Heart right ventricle (tissue), 16 donors: Measurements from ENCODE around the gene AGFG2. TPM values are rescaled to one million over a fixed set of nuclear protein-coding genes. Genes with fewer than 3 reads are reported as not detected.
A peak's percentile ranks its signal among the peaks of the same experiment; 100 is the strongest.

Experiments
- ATAC-seq, 8 donors: fragments of 200-7000 bp; cut with Tn5 transposase; one replicate each; pipeline ENCODE4 v1.9.1; 2020; ENCODE audit warnings: mild to moderate bottlenecking in 8 of 8, moderate library complexity in 8 of 8, moderate number of reproducible peaks in 1 of 8
- DNase-seq, 2 donors: peaks; one replicate each; pipeline ENCODE4 v3.0.0-alpha.2; 2020
- H3K27ac ChIP-seq, 10 donors: fragments of 200-600 bp; sonication (generic) in 2 of 10; one replicate each; pipeline versions ENCODE4 v1.5.0 to v1.8.0; 2020 to 2022; ENCODE audit warnings: mild to moderate bottlenecking in 3 of 10
- H3K27me3 ChIP-seq, 7 donors: fragments of 200-600 bp; one replicate each; pipeline ENCODE4 v1.8.0; 2021 to 2022; ENCODE audit warnings: mild to moderate bottlenecking in 2 of 7
- H3K36me3 ChIP-seq, 9 donors: fragments of 200-600 bp; sonication (generic) in 1 of 9; one replicate each; pipeline versions ENCODE4 v1.5.0 to v1.8.0; 2020 to 2022; ENCODE audit warnings: mild to moderate bottlenecking in 2 of 9
- H3K4me1 ChIP-seq, 9 donors: fragments of 200-600 bp; sonication (generic) in 1 of 9; one replicate each; pipeline versions ENCODE4 v1.5.0 to v1.8.0; 2020 to 2022; ENCODE audit warnings: mild to moderate bottlenecking in 4 of 9
- H3K4me3 ChIP-seq, 10 donors: fragments of 200-600 bp; sonication (generic) in 2 of 10; one replicate each; pipeline versions ENCODE4 v1.5.0 to v1.8.0; 2020 to 2022; ENCODE audit warnings: mild to moderate bottlenecking in 7 of 10, moderate library complexity in 2 of 10
- H3K9me3 ChIP-seq, 11 donors: fragments of 200-600 bp in 10 of 11; sonication (generic) in 2 of 11; one replicate each; pipeline versions ENCODE4 v1.5.0 to v1.8.0; 2013 to 2022; ENCODE audit warnings: mild to moderate bottlenecking in 2 of 11, control low read depth in 1 of 11, moderate library complexity in 1 of 11
- WGBS, 2 donors: extraction: QIAGEN DNeasy Blood & Tissue Kit; methylation state at CpG; one replicate each; pipeline ENCODE4 v1.1.7; 2013; ENCODE audit warnings: inconsistent platforms in 1 of 2; 5-methylcytosine and 5-hydroxymethylcytosine counted together
- intact Hi-C, 10 donors: fragments of 100-400 bp; cut with DNase I; formaldehyde crosslinking; loops; one replicate each; pipeline versions ENCODE4 v1.11.1 to v1.14.2; 2022
- polyA plus RNA-seq, 2 donors: library from polyadenylated mRNA; stranded (reverse); fragments of 200-250 nt; gene quantifications; one replicate each; pipeline ENCODE4 v1.2.3, GENCODE V29; 2013
- total RNA-seq, 10 donors: library from RNA; stranded (reverse); fragmentation: NEBNext Ultra II Directional in 3 of 10; extraction: Animal tissue kit (Norgen Biotek cat#: 25700) in 3 of 10; gene quantifications; one replicate each; pipeline versions ENCODE4 v1.2.1 to v1.2.4, GENCODE V29; 2021 to 2023
- TF ChIP-seq, protein P1 (sequence below), 9 donors: fragments of 200-600 bp; sonication (generic) in 2 of 9; IDR thresholded peaks; one replicate each; pipeline versions ENCODE4 v1.5.0 to v1.8.0; 2021 to 2022; ENCODE audit warnings: antibody characterized with exemption in 9 of 9, mild to moderate bottlenecking in 5 of 9, moderate library complexity in 1 of 9
- donor health status: Arrhythmogenic right ventricular cardiomyopathy.
- donor health status: ischemic (EF 13 %, LVEDD 7.1; RV severe dilation, severe dysfunction).
- donor health status: healthy with polysubstance abuse.
- donor health status: DM: no; HTN: yes; CAD: no.
- donor health status: DM: no; HTN: no; CAD: no.
- donor health status: ischemic (EF 25% LVEDD 6.9; RV normal size, moderate dysfunction).
- donor health status: ischemic (EF 25% LVEDD 5.7; RV mildly dilated, moderate dysfunction).
- donor health status: healthy.
- donor health status: DM: yes; HTN: yes; CAD: no.
- donor health status: Ischemic cardiomyopathy.
- donor health status: ischemic (EF 35%, LVEDD 5.7; RV mildly dilated, moderate dysfunction).
- donor health status: nonischemic (EF 11% LVEDD 7.7; RV severe dilation, severe dysfunction).
- donor health status: DM: yes; HTN: yes; CAD: no.
- donor health status: PGD.
- donor health status: ischemic (EF 29% LVEDD 5.4; RV normal size, mild dysfunction).
- donor health status: nonischemic (EF 23%, LVEDD 6.1; RV moderate dilation, normal function).

AGFG2 gene
- total and polyA plus RNA-seq, 12 donors: 9.9 to 35.8 (median 27.3) TPM

DNA sequence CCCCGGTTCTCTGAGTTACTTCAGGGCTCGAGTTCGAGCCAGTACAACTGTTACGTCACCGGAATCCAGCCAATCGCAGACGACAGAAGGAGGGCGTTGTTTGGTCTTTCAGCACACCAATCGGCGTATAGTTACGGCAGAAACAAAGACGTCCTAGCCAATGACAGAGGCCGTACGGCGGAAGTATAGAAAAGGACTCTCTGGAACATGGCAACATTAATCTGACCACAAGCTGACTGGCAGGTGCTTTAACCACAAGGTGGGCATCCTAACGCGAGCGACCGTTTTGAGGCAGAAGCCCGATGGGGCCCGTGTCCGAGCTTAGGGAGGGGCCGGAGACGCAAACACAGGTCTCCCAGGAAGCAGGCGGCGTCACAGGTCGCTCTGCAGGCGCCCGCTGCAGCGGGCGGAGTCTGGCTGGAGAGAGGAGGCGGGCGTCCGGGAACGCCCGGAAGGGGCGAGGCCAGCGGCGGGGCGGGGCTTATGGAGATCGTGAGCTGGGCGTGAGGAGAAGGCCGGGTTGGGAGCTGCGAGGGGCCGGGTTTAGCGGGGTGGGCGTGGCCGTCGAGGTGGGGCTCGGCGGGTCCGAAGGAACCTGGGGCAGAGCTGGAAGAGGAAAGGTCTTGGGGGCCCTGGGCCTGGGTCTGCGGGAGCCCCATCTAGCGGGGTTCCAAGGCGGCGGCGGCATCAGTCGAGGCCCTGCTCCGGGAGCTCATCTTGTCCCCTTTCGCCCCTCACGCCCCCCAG, 73.2 kb downstream of the AGFG2 start, which contains the start of gene MOSPD3:
Gene MOSPD3 (plus strand): TSS at position 558 of the 747 bp plus-strand sequence. CDS start 252 bp downstream, outside the sequence.
- TF ChIP-seq, protein P1, sequence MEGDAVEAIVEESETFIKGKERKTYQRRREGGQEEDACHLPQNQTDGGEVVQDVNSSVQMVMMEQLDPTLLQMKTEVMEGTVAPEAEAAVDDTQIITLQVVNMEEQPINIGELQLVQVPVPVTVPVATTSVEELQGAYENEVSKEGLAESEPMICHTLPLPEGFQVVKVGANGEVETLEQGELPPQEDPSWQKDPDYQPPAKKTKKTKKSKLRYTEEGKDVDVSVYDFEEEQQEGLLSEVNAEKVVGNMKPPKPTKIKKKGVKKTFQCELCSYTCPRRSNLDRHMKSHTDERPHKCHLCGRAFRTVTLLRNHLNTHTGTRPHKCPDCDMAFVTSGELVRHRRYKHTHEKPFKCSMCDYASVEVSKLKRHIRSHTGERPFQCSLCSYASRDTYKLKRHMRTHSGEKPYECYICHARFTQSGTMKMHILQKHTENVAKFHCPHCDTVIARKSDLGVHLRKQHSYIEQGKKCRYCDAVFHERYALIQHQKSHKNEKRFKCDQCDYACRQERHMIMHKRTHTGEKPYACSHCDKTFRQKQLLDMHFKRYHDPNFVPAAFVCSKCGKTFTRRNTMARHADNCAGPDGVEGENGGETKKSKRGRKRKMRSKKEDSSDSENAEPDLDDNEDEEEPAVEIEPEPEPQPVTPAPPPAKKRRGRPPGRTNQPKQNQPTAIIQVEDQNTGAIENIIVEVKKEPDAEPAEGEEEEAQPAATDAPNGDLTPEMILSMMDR (IDR thresholded peaks at IDR 0.05): no peak
- intact Hi-C loops: loop anchor here in 6 of 10 donors (1.0 to 10.0 kb wide), 8 partner anchors 26 to 263 kb away; partner anchors contain the start of genes GNB2 (in 4 of the 6), GIGYF1 (in 2 of the 6), FBXO24 (in 1 of the 6) and LRCH4 (in 1 of the 6)
- peaks cover 0 to 29% (median 0%) of the 10 kb centered on the region in 9 donors for H3K36me3 ChIP-seq
- peaks cover 0 to 20% (median 10%) of the 10 kb centered on the region in 9 donors for H3K4me1 ChIP-seq
- DNase-seq: peak; percentile 99
- peak; percentile 97 to 99 (median 98) for ATAC-seq
- 0 to 1% methylated on average over 50 to 61 of the region's 61 CpGs for WGBS, 2 donors
- peak within 1 kb of the TSS; percentile 65 to 97 (median 91) for H3K27ac ChIP-seq
- H3K9me3 ChIP-seq: no peaks in the 10 kb centered on the region
- peak within 1 kb of the TSS; percentile 57 to 97 (median 83) for H3K4me3 ChIP-seq
- no peaks in the 10 kb centered on the region for H3K27me3 ChIP-seq

DNA sequence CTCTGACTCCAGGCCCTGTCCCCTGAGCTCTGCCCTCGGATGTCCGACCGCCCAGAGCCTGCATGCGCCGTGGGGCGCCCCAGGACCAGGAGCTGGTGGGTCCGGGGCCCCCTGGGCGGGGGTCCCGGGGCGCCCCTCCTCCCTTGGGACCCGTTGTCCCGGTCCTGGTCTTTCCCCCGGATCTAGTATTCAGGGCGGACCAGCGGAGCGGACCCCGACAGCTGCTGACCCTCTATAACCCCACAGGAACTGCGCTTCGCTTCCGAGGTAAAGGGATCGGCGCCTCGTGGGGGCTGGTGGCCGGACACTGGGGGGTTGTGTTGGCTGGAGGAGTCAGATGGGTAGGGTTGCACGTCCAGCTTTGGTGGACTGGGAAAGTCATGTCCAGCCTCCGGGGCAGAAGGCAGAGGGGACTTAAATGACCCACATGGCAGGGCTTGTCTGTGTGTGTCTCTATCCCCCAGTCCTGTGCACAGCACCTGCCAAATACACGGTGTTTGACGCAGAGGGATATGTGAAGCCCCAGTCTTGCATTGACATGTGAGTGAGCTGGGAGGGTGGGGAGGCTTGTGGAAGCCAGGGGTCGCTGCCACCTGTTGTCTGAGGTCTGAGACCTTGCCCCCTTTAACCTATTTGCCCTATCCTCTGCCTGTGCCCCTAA, 73.9 kb downstream of the AGFG2 start:
- DNase-seq (no peak), ATAC-seq (peak in 5 of 8 donors; percentile 1 to 20 (median 4))
- Histone ChIP-seq H3K27me3 (no peaks in the 10 kb centered on the region), H3K4me3 (peak overlapping the region; percentile 57 to 97 (median 83)), H3K9me3 (no peaks in the 10 kb centered on the region), H3K36me3 (peaks cover 0 to 22% (median 0%) of the 10 kb centered on the region in 9 donors), H3K4me1 (peaks cover 0 to 20% (median 10%) of the 10 kb centered on the region in 9 donors), H3K27ac (peak overlapping the region in 8 of 10 donors; percentile 86 to 97 (median 91))
- TF ChIP-seq, protein P1 (IDR thresholded peaks at IDR 0.05): peak in 2 of 9 donors; percentile 10 to 20
- intact Hi-C loops: loop anchor here in 6 of 10 donors (1.0 to 10.0 kb wide), 8 partner anchors 27 to 262 kb away; partner anchors contain the start of genes GNB2 (in 4 of the 6), GIGYF1 (in 2 of the 6), FBXO24 (in 1 of the 6) and LRCH4 (in 1 of the 6)
- 3 to 4% methylated on average over 29 of the region's 29 CpGs for WGBS, 2 donors

DNA sequence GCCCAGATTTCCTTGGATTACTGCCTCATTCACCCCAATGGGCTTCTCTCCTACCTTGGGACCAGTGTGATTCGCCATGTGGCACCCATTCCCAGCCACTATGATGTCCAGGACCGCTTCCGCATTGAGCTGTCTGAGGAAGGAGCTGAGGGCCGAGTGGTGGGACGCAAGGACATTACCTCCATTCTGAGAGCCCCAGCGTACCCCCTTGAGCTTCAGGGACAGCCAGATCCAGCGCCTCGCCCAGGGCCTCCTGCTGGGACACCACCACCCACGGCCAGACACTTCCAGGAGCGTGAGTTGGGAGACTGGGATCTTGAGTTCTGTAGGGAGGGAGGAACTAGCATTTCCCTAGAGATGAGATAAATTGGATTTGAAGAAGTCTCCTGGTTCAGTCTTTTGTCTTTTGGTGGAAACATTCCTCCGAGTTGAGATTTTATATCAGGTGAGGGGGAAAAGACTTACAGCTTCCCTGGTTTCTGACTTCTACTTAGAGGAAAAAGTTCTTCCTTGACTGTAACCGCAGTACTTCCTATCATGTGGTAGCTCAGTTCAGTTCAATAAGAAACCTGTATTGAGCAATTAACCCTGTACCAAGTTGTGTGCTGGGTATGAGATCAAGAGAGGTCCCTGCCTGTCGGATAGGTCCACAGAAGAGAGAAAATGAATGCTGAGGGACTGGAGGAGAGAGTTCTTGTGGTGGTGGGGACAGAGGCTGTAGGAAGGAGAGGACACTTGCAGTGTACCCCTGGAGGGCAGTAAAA, 74.6 kb downstream of the AGFG2 start:
- DNase-seq: no peak
- Histone ChIP-seq H3K36me3 (peaks cover 0 to 19% (median 0%) of the 10 kb centered on the region in 9 donors), H3K4me3 (peak overlapping the region in 6 of 10 donors; percentile 65 to 97 (median 83)), H3K27ac (no peak overlapping the region), H3K4me1 (peaks cover 0 to 20% (median 10%) of the 10 kb centered on the region in 9 donors), H3K27me3 (no peaks in the 10 kb centered on the region), H3K9me3 (no peaks in the 10 kb centered on the region)
- intact Hi-C loops: loop anchor here in 4 of 10 donors (2.0 to 10.0 kb wide), 5 partner anchors 59 to 261 kb away; partner anchors contain the start of genes GIGYF1 (in 2 of the 4), GNB2 (in 2 of the 4) and SRRT (in 1 of the 4)
- ATAC-seq: no peak
- WGBS, 2 donors: 88 to 93% methylated on average over 13 of the region's 13 CpGs
- TF ChIP-seq, protein P1 (IDR thresholded peaks at IDR 0.05): no peak
